Uterus (tissue), 4 donors: Measurements from ENCODE around the gene PPP4R4. TPM values are rescaled to one million over a fixed set of nuclear protein-coding genes. Genes with fewer than 3 reads are reported as not detected.

Experiments
- DNase-seq, 2 donors: peaks; one replicate each; pipeline ENCODE4 v3.0.0-alpha.2; 2019 to 2020
- H3K27ac ChIP-seq, 2 donors: fragments of 200-600 bp; sonication (generic); 1 replicate in 1 of 2; 2 replicates in 1 of 2; pipeline ENCODE4 v1.5.1; 2016 to 2018
- H3K27me3 ChIP-seq, 2 donors: fragments of 200-600 bp; sonication (generic); one replicate each; pipeline ENCODE4 v1.5.1; 2018 to 2019; ENCODE audit warnings: control low read depth in 1 of 2
- H3K36me3 ChIP-seq, 2 donors: fragments of 200-600 bp; sonication (generic); one replicate each; pipeline ENCODE4 v1.5.1; 2019; ENCODE audit warnings: control low read depth in 1 of 2
- H3K4me1 ChIP-seq, 2 donors: fragments of 200-600 bp; sonication (generic); one replicate each; pipeline ENCODE4 v1.5.1; 2018 to 2019; ENCODE audit warnings: control low read depth in 1 of 2
- H3K4me3 ChIP-seq, 2 donors: fragments of 200-600 bp; sonication (generic); 1 replicate in 1 of 2; 2 replicates in 1 of 2; pipeline ENCODE4 v1.5.1; 2018 to 2019; ENCODE audit warnings: mild to moderate bottlenecking in 1 of 2
- H3K9me3 ChIP-seq, 2 donors: fragments of 200-600 bp; sonication (generic); one replicate each; pipeline ENCODE4 v1.5.1; 2019; ENCODE audit warnings: control low read depth in 1 of 2
- POLR2A ChIP-seq, 2 donors: fragments of 450-650 bp; IDR thresholded peaks; one replicate each; pipeline ENCODE4 v1.6.1; 2016; ENCODE audit warnings: antibody characterized with exemption in 2 of 2, mild to moderate bottlenecking in 1 of 2, moderate library complexity in 1 of 2
- intact Hi-C: fragments of 100-400 bp; cut with DNase I; formaldehyde crosslinking; loops from one replicate; pipeline ENCODE4 v1.15.1; 2023; ENCODE audit warnings: low total_unique reads
- total RNA-seq, 4 donors: library from RNA; depleted of rRNA in 3 of 4; stranded (reverse); fragments of >200 nt in 3 of 4; gene quantifications; one replicate each; pipeline versions ENCODE4 v1.1.0 to v1.2.4, GENCODE V29; 2014 to 2023
- TF ChIP-seq, protein P1 (sequence below), 4 experiments: fragments of 200-600 bp in 2 of 4; fragments of 450-650 bp in 2 of 4; sonication (generic) in 2 of 4; IDR thresholded peaks; one replicate each; pipeline ENCODE4 v1.5.1; 2016 to 2019; ENCODE audit warnings: antibody characterized with exemption in 4 of 4, mild to moderate bottlenecking in 2 of 4, moderate library complexity in 1 of 4
- donor health status: DM: yes; HTN: yes; CAD: no.

PPP4R4 gene, protein sequence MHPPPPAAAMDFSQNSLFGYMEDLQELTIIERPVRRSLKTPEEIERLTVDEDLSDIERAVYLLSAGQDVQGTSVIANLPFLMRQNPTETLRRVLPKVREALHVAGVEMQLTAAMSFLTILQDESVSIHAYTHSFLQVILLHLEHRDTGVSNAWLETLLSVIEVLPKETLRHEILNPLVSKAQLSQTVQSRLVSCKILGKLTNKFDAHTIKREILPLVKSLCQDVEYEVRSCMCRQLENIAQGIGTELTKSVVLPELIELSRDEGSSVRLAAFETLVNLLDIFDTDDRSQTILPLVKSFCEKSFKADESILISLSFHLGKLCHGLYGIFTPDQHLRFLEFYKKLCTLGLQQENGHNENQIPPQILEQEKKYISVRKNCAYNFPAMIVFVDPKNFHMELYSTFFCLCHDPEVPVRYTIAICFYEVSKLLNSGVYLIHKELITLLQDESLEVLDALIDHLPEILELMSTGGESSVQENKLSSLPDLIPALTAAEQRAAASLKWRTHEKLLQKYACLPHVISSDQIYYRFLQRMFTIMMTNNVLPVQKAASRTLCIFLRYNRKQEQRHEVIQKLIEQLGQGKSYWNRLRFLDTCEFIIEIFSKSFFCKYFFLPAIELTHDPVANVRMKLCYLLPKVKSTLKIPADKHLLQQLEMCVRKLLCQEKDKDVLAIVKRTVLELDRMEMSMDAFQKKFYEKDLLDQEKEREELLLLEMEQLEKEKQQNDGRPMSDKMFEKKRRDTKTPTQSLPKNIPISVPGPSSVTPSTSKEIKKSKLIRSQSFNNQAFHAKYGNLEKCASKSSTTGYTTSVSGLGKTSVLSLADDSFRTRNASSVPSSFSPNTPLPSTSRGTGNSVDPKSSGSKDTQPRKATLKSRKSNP
- total RNA-seq = 1 to 10 TPM in 3 of 4 donors, under 1 TPM in 1; 0.59 to 4.1 (median 2.0) TPM

DNA sequence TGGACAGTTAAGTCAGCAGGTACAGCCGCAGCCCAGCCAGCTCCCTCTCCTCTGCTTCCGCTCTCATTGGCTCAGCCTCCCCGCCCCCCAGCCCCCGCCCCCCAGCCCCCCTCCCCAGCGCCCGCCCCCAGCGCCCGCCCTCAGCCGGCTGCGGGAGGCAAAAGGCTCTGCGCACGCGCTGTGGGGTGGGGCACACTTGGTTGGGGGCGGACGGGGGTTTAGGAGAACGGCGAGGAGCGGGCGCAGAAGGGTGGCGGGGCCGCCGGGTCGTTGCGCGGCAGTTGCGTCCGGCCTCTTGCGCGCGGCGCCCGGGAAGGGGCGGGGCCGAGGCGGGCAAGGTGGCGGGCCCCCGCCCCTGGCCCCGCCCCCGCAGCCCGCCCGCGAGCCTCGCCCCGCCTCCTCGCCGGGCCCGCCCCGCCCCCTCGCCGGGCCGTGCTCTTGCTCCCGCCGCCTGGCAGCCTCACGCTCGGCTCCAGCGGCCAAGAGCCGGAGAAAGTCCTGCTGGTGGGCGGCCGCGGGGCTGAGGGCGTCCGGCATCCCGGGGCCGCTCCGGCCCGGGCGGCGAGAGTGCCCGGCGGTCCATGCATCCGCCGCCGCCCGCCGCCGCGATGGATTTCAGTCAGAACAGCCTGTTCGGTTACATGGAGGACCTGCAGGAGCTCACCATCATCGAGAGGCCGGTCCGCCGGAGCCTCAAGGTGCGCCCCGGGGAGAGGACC, at the start of gene PPP4R4:
TSS of gene PPP4R4 (plus strand) at position 438 of the 719 bp plus-strand sequence. CDS start at position 582, 144 bp downstream.
- Histone ChIP-seq H3K9me3 (no peaks in the 10 kb centered on the region), H3K36me3 (no peaks in the 10 kb centered on the region), H3K27me3 (peaks cover 0 to 3% of the 10 kb centered on the region in 2 donors), H3K27ac (peak within 1 kb of the TSS; percentile 50 to 79), H3K4me3 (peak within 1 kb of the TSS; percentile 46 to 52), H3K4me1 (peaks cover 0 to 18% of the 10 kb centered on the region in 2 donors)
- intact Hi-C loops = no loop called here
- DNase-seq = peak; percentile 86 to 92
- peak in 1 of 2 donors; percentile 25 for TF ChIP-seq POLR2A (IDR thresholded peaks at IDR 0.05)
- TF ChIP-seq, protein P1, sequence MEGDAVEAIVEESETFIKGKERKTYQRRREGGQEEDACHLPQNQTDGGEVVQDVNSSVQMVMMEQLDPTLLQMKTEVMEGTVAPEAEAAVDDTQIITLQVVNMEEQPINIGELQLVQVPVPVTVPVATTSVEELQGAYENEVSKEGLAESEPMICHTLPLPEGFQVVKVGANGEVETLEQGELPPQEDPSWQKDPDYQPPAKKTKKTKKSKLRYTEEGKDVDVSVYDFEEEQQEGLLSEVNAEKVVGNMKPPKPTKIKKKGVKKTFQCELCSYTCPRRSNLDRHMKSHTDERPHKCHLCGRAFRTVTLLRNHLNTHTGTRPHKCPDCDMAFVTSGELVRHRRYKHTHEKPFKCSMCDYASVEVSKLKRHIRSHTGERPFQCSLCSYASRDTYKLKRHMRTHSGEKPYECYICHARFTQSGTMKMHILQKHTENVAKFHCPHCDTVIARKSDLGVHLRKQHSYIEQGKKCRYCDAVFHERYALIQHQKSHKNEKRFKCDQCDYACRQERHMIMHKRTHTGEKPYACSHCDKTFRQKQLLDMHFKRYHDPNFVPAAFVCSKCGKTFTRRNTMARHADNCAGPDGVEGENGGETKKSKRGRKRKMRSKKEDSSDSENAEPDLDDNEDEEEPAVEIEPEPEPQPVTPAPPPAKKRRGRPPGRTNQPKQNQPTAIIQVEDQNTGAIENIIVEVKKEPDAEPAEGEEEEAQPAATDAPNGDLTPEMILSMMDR (IDR thresholded peaks at IDR 0.05) = no peak

- H3K27me3 ChIP-seq = no peaks in the 10 kb centered on the region
- intact Hi-C loops = no loop called here
- no peaks in the 10 kb centered on the region for H3K9me3 ChIP-seq
- peaks cover 0 to 3% of the 10 kb centered on the region in 2 donors for H3K4me1 ChIP-seq
- H3K27ac ChIP-seq = no peak overlapping the region
- no peak for DNase-seq
- TF ChIP-seq, protein P1 (IDR thresholded peaks at IDR 0.05) = no peak
- TF ChIP-seq POLR2A (IDR thresholded peaks at IDR 0.05) = no peak
- H3K4me3 ChIP-seq = no peak overlapping the region
- H3K36me3 ChIP-seq = no peaks in the 10 kb centered on the region
Observed at GRCh38 chr14:94124582-94125377, 49.3 kb upstream of the PPP4R4 start.

GRCh38 chr14:94125659-94126418, 48.3 kb upstream of the PPP4R4 start:
- Histone ChIP-seq H3K4me1 (peaks cover 0 to 3% of the 10 kb centered on the region in 2 donors), H3K36me3 (no peaks in the 10 kb centered on the region), H3K4me3 (no peak overlapping the region), H3K9me3 (no peaks in the 10 kb centered on the region), H3K27ac (no peak overlapping the region), H3K27me3 (no peaks in the 10 kb centered on the region)
- DNase-seq = no peak
- no peak for TF ChIP-seq POLR2A (IDR thresholded peaks at IDR 0.05)
- intact Hi-C loops = no loop called here

GRCh38 chr14:94126419-94126677, 47.8 kb upstream of the PPP4R4 start:
- no peak for DNase-seq
- no peaks in the 10 kb centered on the region for H3K36me3 ChIP-seq
- no peak overlapping the region for H3K4me3 ChIP-seq
- no peaks in the 10 kb centered on the region for H3K27me3 ChIP-seq
- H3K4me1 ChIP-seq = peaks cover 0 to 3% of the 10 kb centered on the region in 2 donors
- no peak overlapping the region for H3K27ac ChIP-seq
- H3K9me3 ChIP-seq = no peaks in the 10 kb centered on the region
- intact Hi-C loops = no loop called here
- TF ChIP-seq, protein P1 (IDR thresholded peaks at IDR 0.05) = no peak
- TF ChIP-seq POLR2A (IDR thresholded peaks at IDR 0.05) = no peak
